ENCODE results near the gene CCM2.

DNA sequence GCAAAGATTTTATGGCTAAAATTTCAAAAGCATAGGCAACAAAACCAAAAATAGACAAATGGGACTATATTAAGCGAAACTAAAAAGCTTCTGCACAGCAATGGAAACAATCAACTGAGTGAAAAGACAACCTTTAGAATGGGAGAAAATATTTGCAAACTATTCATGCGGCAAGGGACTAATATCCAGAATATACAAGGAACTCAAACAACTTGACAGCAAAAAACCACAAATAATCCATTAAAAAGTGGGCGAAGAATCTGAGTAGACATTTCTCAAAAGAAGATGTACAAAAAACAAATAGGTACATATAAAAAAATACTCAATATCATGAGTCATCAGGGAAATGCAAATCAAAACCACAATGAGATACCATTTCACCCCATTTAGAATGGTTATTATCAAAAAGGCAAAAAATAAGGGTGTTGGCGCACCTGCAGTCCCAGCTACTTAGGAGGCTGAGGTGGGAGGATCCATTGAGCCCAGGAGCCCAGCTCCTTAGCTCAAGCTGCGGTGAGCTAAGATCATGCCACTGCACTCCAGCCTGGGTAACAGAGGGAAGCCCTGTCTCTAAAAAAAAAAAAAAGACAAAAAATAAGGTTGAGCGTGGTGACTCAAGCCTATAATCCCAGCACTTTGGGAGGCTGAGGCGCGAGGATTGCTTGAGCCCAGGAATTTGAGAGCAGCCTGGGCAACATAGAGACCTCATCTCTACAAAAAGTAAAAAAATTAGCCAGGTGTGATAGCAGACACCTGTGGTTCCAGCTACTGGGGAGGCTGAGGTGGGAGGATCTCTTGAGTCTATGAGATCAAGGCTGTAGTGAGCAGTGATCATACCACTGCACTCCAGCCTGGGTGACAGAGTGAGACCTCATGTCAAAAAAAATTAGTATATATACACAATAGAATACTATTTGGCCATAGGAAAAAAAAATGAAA lies 4.2 kb upstream of the CCM2 start:
- TF ChIP-seq POLR2A (IDR thresholded peaks at IDR 0.05; ENCODE audit: low read depth, low read length) (no peak), TAF1 (IDR thresholded peaks at IDR 0.05; ENCODE audit: borderline replicate concordance, low read depth, low read length) (no peak)
